NCI-H128 (cell line): Measurements from ENCODE around the gene GHRL.

Experiments used
- DNase-seq: peaks from one replicate; lab custom pipeline; 2025; ENCODE audit not compliant: unreplicated experiment; lab: John Stamatoyannopoulos, UW

Gene GHRL

GRCh38 chr3:10328460-10329071, 35.8 kb upstream of the GHRL start:
- no peak for DNase-seq

GRCh38 chr3:10327592-10327991, 34.8 kb upstream of the GHRL start:
- DNase-seq = no peak

- no peak for DNase-seq
Measured at GRCh38 chr3:10322352-10322710, 29.6 kb upstream of the GHRL start.

GRCh38 chr3:10321630-10322351, 29.0 kb upstream of the GHRL start:
- no peak for DNase-seq

DNA sequence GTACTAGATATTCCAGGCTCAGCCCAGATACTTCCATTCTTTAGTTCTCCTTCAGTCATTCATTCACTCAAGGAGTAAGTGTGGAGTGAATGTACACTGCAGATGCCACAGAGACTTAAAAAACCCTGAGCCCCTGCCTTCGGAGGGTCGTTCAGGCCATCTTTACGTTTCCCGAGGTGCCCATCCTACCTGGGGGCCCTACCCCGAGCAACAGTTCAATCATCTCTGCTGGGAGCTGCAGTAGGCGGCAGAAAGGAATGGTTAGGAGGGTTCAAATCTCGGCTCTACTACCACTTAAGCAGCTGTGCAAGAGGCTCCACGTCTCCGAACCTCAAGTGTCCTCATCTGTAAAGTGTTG, 27.6 kb upstream of the GHRL start:
- no peak for DNase-seq

DNA sequence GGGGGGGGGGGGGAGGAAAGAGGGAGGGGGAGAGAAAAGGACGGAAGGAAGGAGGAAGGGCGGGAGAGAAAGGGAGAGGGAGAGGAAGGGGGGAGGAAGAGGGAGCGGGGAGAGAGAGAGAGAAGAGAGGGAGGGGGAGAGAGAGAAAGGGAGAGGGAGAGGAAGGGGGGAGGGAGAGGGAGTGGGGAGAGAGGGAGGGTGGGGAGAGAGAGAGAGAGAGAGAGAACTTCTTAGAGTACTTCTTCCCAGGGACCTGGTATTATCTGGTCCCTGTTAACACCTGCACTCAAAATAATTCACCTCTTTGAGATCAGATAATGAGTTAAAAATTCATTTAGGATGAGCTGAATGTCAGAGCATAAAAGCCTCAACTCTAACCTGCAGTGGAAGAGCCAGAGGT, 27.1 kb upstream of the GHRL start:
- DNase-seq = no peak

- DNase-seq = no peak
Measured at GRCh38 chr3:10319251-10319650, 26.5 kb upstream of the GHRL start.

GRCh38 chr3:10317961-10318350, 25.2 kb upstream of the GHRL start:
- DNase-seq = no peak

DNA sequence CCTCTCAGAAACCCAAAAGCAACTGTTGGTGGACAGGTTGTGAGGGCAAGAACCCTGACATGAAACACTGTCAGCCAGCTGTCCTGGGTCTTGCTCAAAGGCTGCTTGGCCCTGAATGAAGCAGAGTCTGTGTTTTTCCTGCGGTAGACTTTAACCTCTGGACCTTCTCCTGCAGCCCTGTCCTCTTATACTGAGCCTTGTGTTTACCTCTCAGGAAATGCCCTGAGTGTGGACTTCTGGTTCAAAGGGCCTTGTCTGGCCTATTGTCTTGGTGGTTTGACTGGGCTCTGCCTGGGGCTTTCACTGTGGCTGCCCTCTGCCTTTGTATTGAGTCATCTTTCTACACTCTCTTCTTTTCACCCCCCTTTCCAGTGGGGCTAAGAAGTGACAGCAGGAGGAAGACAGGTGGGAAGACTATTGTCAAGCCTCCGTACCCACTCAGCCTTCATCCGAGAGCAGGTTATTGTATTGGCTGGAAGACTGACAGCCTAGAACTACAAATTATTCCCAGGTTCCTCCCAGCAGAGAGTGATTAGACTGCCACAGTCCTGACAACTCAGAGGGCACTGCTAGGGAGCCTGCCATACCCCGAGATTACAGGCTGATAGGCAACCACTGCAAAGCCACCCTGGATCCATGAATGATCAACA, 24.7 kb upstream of the GHRL start:
- no peak for DNase-seq

DNA sequence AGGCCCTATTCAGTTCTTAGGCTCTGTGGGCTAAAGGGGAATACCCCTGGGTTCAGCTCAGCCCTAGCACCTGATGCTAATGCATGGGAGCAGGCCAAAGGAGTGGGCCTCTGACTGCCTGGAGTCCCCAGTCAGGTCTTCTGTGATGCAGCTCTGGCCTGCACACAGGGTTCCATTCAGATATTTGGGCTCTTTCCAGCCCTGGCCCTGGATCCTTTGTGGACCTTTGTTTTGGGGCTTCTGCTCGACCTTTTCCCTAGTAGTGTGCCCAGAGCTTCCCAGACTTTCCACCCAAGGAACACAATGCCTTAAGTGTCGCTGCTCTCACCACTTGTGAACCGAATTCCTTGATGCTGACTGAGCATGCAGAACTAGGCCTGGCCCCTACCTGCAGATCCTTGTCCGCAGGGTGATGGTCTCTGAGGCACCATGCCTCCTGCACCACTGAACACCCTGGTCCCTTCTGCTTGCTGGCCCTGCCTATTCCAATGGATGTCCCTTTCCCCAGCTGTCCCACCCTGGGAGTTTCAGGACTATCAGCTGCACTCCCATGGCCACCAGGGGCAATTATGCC, 23.1 kb upstream of the GHRL start:
- no peak for DNase-seq

DNA sequence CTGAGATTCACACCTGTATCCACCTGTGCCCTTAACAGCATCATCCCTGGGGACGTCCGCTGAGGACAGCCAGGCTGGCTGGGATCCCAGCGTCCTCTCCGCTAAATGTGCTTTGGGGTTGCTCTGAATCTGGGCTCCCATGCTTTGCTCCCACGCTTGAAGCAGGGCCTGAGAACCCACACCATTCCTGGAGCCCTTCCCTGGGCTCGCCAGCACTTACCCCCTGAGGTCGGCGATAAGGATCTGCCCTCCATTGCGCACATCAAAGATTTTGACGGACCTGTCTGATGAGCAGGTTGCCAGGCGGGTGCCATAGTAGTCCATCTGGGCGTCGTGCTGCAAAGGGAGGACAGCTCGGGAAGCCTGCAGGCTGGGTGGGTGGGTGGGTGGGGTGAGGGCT, 22.4 kb upstream of the GHRL start:
- DNase-seq = no peak

DNA sequence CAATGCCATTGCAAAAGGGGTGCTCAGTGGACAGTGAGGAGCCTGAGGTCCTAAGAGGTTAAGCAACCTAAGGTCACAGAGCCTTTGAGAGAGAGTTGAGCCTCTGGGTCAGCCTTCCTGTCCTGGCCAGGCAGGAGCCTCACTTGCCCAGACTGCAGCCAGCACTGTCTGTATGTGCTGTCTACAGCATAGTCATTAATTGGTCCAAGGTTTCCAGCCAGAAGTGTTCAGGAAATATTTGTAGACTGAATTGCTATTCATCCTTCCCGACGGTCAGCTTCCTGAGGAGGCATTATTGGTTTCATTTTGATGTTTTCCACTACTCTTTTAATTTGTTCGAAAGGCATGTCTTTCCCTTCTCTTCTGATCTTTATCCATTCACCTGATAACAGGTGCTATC, 20.1 kb upstream of the GHRL start:
- no peak for DNase-seq

- DNase-seq = no peak
Measured at GRCh38 chr3:10312391-10312790, 19.6 kb upstream of the GHRL start.

- DNase-seq = no peak
Measured at GRCh38 chr3:10311710-10312109, 19.0 kb upstream of the GHRL start.

DNA sequence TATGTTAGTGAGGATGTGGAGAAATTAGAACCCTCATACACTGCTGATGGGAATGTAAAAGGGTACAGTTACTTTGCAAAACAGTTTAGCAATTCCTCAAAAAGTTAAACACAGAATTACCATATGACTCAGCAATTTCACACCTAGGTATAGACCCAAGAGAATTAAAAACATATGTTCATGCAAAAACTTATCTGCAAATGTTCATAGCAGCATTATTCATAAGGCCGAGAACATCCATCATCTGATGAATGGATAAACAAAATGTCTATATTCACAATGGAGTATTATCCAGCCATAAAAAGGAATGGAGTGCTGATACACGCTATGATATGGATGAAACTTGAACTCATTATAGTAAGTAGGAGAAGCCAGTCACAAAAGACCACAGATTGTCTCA, 17.8 kb upstream of the GHRL start:
- no peak for DNase-seq

DNA sequence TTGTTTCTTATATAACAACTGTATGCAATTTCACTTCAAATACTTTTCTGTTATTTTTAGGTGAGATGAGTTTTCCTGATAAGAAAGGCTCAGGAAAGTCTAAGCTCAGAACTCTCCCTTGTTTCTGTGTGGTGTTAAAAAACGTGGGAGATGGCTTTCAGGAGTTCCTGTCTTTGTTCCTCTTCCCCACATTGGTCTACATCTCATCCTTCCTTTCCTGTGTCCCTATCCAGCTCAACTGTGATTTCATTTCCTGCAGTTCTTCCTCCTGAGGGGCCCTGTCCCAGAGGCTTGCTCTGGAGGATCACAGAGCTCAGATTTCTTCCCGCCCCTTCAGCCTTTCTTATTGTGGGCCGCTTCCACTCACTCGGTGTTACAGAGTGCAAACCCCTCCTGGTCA, 17.0 kb upstream of the GHRL start:
- DNase-seq = no peak

- no peak for DNase-seq
Measured at GRCh38 chr3:10308678-10309077, 15.9 kb upstream of the GHRL start.

DNA sequence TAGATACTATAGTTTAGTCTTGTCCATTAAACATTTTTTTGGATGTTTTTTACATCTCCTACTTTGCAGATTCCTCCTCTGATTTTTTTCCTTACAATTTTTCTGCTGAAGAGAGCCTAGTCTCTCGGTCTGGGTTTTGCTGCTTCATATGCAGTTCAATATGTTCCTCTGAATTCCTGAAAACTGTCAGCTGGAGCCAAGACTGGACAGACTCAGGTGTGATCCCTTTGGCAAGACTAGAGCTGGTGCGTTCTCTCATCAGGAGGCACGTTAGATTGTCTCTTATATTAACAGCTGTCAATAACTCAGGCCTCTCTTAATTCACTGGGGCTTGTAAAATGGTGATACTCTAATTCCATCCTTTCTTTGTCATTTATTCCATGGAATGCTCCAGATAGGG, 13.4 kb upstream of the GHRL start:
- DNase-seq = no peak

DNA sequence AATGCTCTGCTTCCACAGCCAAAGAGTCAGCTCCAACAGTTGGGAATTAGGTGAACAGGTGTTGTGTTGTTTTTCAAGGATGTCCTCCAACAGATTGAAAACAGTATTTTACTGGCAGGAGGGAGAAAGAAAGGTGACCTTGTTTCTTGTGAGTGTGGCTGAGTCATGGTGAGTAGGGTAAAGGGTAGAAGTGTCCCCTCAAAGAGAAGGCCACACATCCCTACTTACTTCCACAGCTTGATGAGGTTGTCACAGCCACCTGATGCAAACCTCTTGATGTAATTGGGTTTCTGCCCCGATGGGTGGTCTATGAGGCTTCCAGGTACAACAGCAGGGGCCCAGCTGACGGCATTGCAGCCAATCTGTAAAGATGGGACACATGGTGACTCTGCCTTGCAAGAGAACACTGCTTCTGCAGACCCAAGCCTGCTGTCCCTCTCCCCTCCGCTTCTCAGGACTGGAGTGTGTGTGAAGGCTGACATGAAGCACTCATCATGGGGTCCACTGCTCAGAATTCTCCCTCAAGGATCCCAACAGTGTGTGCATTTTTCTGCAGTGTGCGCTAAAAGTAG, 12.7 kb upstream of the GHRL start:
- DNase-seq = no peak

GRCh38 chr3:10304905-10305304, 12.2 kb upstream of the GHRL start:
- DNase-seq = no peak

- DNase-seq = no peak
Measured at GRCh38 chr3:10303785-10304184, 11.0 kb upstream of the GHRL start.

GRCh38 chr3:10303105-10303504, 10.4 kb upstream of the GHRL start:
- no peak for DNase-seq
